Measurements from ENCODE around the gene PLEKHG7. TPM values are rescaled to one million over a fixed set of nuclear protein-coding genes. Genes with fewer than 3 reads are reported as not detected.

Gene PLEKHG7
- total and polyA plus RNA-seq, 2 donors (not counting 1 experiment from before 2014, with no cell fraction given) = 7.5 to 23.2 TPM

DNA sequence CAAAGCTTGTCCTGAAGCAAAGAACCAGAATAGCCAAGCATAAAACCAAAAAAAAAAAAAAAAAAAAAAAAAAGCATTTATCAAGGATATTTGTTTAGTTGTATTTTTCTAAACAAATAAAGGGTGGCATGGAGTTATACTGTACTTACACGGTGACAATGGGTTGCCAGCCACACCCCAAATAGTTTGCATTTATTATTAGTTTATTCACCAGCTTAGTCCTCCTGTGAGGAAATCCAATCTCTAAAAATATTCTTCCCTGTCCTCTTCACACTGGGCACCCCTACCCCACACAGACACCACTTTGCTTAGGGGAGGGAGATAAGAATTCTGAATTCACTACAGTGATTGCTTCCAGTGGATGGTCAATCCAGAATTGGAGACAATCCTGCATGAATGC lies 18.9 kb downstream of the PLEKHG7 start:
- TF ChIP-seq EZH2 (IDR thresholded peaks at IDR 0.05; ENCODE audit: borderline replicate concordance, insufficient read depth, low read depth, low read length, poor library complexity, severe bottlenecking) = no peak
- no peak for TF ChIP-seq CTCF (IDR thresholded peaks at IDR 0.05)
- CTCF ChIA-PET = interaction anchor here (0.8 kb wide), 1 partner anchor 13 kb away, joined by 3 read pairs; no protein-coding TSS in a partner anchor
- no peak overlapping the region for H3K27ac ChIP-seq (ENCODE audit: low read length in 2 of 2)
- no peaks in the 10 kb centered on the region for H4K20me1 ChIP-seq (ENCODE audit: control insufficient read depth, insufficient read depth, low read length, poor library complexity, severe bottlenecking)
- H3K36me3 ChIP-seq (replicated peaks in 1 of 2; ENCODE audit: control extremely low read depth in 1 of 2, control insufficient read depth in 1 of 2, extremely low read depth in 1 of 2, insufficient read depth in 2 of 2, low read length in 1 of 2) = peaks cover 0 to 2% of the 10 kb centered on the region in 2 experiments
- no peak overlapping the region for H2AFZ ChIP-seq (ENCODE audit: insufficient read depth, low read depth, low read length, poor library complexity, severe bottlenecking)
- no peak overlapping the region for H3K4me3 ChIP-seq (ENCODE audit: control extremely low read depth in 1 of 5, extremely low read depth in 1 of 5, insufficient read depth in 1 of 5, low read depth in 2 of 5, low read length in 4 of 5)
- no peak overlapping the region for H3K9ac ChIP-seq (ENCODE audit: low read length)
- ATAC-seq (ENCODE audit: low read depth) (no peak), DNase-seq (no peak)
- Mint-ChIP-seq H3K9me3 (ENCODE audit: insufficient read depth) (peaks cover 6% of the 10 kb centered on the region), H3K4me3 (no peak overlapping the region), H3K4me1 (no peaks in the 10 kb centered on the region), H3K27ac (no peak overlapping the region), H3K27me3 (no peaks in the 10 kb centered on the region)
- H3K4me2 ChIP-seq (replicated peaks; ENCODE audit: low read depth, low read length, poor library complexity, severe bottlenecking) = no peak overlapping the region
- intact Hi-C loops (cut with micrococcal nuclease) = no loop called here
- no CpG with 5 or more reads among the region's 1 CpG for WGBS (ENCODE audit: insufficient coverage)
- H3K9me3 ChIP-seq (ENCODE audit: control extremely low read depth in 1 of 3, control insufficient read depth in 2 of 3, insufficient read depth in 1 of 3, low read length in 2 of 3) = peaks cover 0 to 4% (median 0%) of the 10 kb centered on the region in 3 donors
- H3K27me3 ChIP-seq (replicated peaks in 1 of 4; ENCODE audit: control extremely low read depth in 1 of 4, control insufficient read depth in 3 of 4, insufficient read depth in 4 of 4, low read length in 3 of 4) = no peaks in the 10 kb centered on the region
- H3K4me1 ChIP-seq (ENCODE audit: control insufficient read depth in 2 of 2, insufficient read depth in 2 of 2, low read length in 2 of 2) = no peaks in the 10 kb centered on the region
- POLR2A ChIA-PET = interaction anchor here (0.6 kb wide), 2 partner anchors 693 to 784 kb away, joined by 7 to 13 read pairs; no protein-coding TSS in a partner anchor
- H3K79me2 ChIP-seq (ENCODE audit: control insufficient read depth, insufficient read depth, low read length) = no peaks in the 10 kb centered on the region

GRCh38 chr12:92722897-92723296 lies 20.1 kb downstream of the PLEKHG7 start:
- Histone ChIP-seq H3K9me3 (ENCODE audit: control extremely low read depth in 1 of 3, control insufficient read depth in 2 of 3, insufficient read depth in 1 of 3, low read length in 2 of 3) (peaks cover 0 to 4% (median 0%) of the 10 kb centered on the region in 3 donors), H3K79me2 (ENCODE audit: control insufficient read depth, insufficient read depth, low read length) (no peaks in the 10 kb centered on the region), H3K9ac (ENCODE audit: low read length) (no peak overlapping the region), H3K36me3 (replicated peaks in 1 of 2; ENCODE audit: control extremely low read depth in 1 of 2, control insufficient read depth in 1 of 2, extremely low read depth in 1 of 2, insufficient read depth in 2 of 2, low read length in 1 of 2) (peaks cover 0 to 2% of the 10 kb centered on the region in 2 experiments), H3K4me1 (ENCODE audit: control insufficient read depth in 2 of 2, insufficient read depth in 2 of 2, low read length in 2 of 2) (no peaks in the 10 kb centered on the region), H3K4me2 (replicated peaks; ENCODE audit: low read depth, low read length, poor library complexity, severe bottlenecking) (no peak overlapping the region), H3K4me3 (ENCODE audit: control extremely low read depth in 1 of 5, extremely low read depth in 1 of 5, insufficient read depth in 1 of 5, low read depth in 2 of 5, low read length in 4 of 5) (no peak overlapping the region), H4K20me1 (ENCODE audit: control insufficient read depth, insufficient read depth, low read length, poor library complexity, severe bottlenecking) (no peaks in the 10 kb centered on the region), H3K27ac (ENCODE audit: low read length in 2 of 2) (no peak overlapping the region), H3K27me3 (replicated peaks in 1 of 4; ENCODE audit: control extremely low read depth in 1 of 4, control insufficient read depth in 3 of 4, insufficient read depth in 4 of 4, low read length in 3 of 4) (no peaks in the 10 kb centered on the region), H2AFZ (ENCODE audit: insufficient read depth, low read depth, low read length, poor library complexity, severe bottlenecking) (no peak overlapping the region)
- no peak overlapping the region for H3K27ac Mint-ChIP-seq
- H3K4me3 Mint-ChIP-seq = no peak overlapping the region
- intact Hi-C loops (cut with micrococcal nuclease) = no loop called here
- no peak for DNase-seq
- CTCF ChIA-PET = no interaction called here
- POLR2A ChIA-PET = no interaction called here
- ATAC-seq (ENCODE audit: low read depth) = no peak
- H3K27me3 Mint-ChIP-seq = no peaks in the 10 kb centered on the region
- H3K9me3 Mint-ChIP-seq (ENCODE audit: insufficient read depth) = peaks cover 6% of the 10 kb centered on the region
- WGBS (ENCODE audit: insufficient coverage) = 90% methylated on average over 3 of the region's 3 CpGs
- TF ChIP-seq EZH2 (IDR thresholded peaks at IDR 0.05; ENCODE audit: borderline replicate concordance, insufficient read depth, low read depth, low read length, poor library complexity, severe bottlenecking) (no peak), CTCF (IDR thresholded peaks at IDR 0.05) (no peak)
- no peaks in the 10 kb centered on the region for H3K4me1 Mint-ChIP-seq

Data from B cell (primary cell).